Measurements from ENCODE around the gene CDH4. TPM values are rescaled to one million over a fixed set of nuclear protein-coding genes. Genes with fewer than 3 reads are reported as not detected.

The CDH4 gene
- total RNA-seq, 1 donor from 2014 or later = not detected

DNA sequence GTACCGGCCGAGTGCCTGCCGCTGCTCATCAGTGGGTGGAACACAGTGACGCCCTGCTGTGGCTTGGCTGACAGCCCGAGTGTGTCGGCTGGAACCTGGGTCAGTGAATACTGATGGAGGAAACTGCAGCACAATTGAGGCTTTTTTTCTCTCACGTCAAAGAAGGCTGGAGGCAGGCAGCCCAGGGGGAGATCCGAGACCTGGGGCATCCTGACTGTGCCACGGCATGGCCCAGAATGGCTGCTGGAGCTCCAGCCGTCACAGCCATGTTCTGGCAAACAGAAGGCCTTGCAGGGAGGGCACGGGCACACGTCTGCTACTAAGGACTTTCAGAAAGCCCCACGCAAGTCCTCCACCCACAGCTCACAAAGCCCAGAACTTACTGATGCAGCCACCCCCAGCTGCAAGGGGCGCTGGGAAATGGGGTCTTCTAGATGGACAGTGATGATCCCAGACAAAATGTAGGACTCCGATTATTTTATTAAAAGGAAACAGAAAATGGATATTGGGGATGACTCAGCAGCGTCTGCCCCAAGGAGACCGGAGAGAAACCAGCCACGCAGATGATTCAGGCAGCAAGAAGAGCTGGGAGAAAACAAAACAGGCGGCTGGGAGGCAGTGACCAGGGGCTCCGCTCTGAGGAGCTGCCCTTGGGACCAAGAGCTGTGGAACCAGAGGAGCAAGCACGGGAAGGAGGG is 673.6 kb downstream of the CDH4 start:
- Histone ChIP-seq H3K27me3 (no peaks in the 10 kb centered on the region), H3K9me3 (no peaks in the 10 kb centered on the region), H3K36me3 (no peaks in the 10 kb centered on the region), H3K4me1 (no peaks in the 10 kb centered on the region), H3K4me3 (no peak overlapping the region), H3K27ac (no peak overlapping the region)
- no peak for DNase-seq (ENCODE audit: low spot score in 2 of 2)
- TF ChIP-seq, protein P1, sequence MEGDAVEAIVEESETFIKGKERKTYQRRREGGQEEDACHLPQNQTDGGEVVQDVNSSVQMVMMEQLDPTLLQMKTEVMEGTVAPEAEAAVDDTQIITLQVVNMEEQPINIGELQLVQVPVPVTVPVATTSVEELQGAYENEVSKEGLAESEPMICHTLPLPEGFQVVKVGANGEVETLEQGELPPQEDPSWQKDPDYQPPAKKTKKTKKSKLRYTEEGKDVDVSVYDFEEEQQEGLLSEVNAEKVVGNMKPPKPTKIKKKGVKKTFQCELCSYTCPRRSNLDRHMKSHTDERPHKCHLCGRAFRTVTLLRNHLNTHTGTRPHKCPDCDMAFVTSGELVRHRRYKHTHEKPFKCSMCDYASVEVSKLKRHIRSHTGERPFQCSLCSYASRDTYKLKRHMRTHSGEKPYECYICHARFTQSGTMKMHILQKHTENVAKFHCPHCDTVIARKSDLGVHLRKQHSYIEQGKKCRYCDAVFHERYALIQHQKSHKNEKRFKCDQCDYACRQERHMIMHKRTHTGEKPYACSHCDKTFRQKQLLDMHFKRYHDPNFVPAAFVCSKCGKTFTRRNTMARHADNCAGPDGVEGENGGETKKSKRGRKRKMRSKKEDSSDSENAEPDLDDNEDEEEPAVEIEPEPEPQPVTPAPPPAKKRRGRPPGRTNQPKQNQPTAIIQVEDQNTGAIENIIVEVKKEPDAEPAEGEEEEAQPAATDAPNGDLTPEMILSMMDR (IDR thresholded peaks at IDR 0.05) = no peak
- intact Hi-C loops (cut with DNase I) = no loop called here

DNA sequence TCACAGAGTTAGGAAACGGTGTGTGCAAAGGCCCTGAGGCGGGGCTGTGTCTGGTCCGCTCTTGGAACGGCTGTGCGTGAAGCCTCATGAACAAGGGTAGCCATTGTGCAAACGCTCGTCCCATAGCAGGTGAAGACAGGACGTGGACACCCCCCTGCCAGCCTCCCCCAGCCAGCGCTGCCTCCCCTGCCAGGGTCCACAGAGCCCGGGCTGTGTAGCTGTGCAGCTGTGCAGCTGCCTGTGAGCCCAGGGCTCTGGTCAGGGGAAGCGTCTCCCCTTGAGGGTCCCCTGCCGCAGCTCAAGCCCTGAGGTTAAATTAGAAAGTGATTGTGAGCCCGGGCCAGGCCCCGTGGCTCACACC is 674.2 kb downstream of the CDH4 start:
- TF ChIP-seq, protein P1 (IDR thresholded peaks at IDR 0.05) = no peak
- no peaks in the 10 kb centered on the region for H3K27me3 ChIP-seq
- no peak for DNase-seq (ENCODE audit: low spot score in 2 of 2)
- H3K4me1 ChIP-seq = no peaks in the 10 kb centered on the region
- H3K36me3 ChIP-seq = no peaks in the 10 kb centered on the region
- intact Hi-C loops (cut with DNase I) = no loop called here
- H3K27ac ChIP-seq = no peak overlapping the region
- H3K9me3 ChIP-seq = no peaks in the 10 kb centered on the region
- H3K4me3 ChIP-seq = no peak overlapping the region

DNA sequence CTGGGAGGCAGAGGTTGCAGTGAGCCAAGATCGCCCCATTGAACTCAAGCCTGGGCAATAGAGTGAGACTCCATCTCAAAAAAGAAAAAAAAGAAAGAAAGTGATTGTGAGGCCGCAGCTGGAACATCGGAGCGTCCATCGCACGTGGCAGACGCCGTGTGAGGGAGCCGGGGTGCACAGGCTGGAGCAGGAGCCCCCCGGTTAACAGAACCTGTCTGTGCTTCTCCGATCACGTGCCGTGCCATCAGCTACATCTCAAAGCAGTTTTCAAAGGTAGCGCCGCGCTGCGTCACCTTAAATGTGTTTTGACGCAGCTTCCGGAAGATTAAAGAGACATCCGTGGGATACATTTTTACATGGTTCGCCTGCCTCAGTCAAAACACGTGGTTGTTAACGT is 674.7 kb downstream of the CDH4 start:
- TF ChIP-seq, protein P1 (IDR thresholded peaks at IDR 0.05) = no peak
- H3K4me1 ChIP-seq = no peaks in the 10 kb centered on the region
- no peaks in the 10 kb centered on the region for H3K36me3 ChIP-seq
- DNase-seq (ENCODE audit: low spot score in 2 of 2) = no peak
- H3K9me3 ChIP-seq = no peaks in the 10 kb centered on the region
- no peaks in the 10 kb centered on the region for H3K27me3 ChIP-seq
- H3K27ac ChIP-seq = no peak overlapping the region
- intact Hi-C loops (cut with DNase I) = no loop called here
- no peak overlapping the region for H3K4me3 ChIP-seq

DNA sequence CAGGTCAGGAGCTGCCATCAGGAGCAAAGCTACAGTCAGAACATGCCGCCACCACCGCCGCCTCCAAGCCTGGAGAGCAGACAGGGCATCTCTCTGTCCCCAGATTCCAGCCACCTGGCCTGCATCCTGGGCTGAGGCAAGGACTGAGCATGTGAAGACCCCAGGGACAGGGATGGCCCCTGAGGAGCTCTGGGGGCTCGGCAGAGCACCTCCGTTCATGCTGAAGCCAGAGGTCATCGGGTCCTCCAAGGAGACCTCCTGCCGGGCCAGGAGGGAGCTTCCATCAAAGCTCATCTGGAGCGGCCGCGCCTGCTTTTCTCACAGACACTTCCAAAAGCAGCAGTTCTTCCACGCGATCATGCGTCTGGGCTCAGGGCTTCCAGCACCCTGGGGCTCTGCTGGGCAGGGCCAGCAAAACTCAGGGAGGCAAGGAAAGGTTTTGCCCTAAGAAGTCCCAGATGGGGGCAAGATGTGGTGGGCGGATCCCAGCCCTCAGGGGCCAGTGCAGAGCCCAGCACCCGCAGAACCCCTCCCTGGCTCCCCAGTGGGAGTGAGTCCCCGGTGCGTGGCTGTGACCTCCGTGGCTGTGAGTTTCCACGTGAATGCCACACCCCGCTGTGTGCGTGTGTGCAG is 675.2 kb downstream of the CDH4 start:
- Histone ChIP-seq H3K27me3 (no peaks in the 10 kb centered on the region), H3K36me3 (no peaks in the 10 kb centered on the region), H3K27ac (no peak overlapping the region), H3K9me3 (no peaks in the 10 kb centered on the region), H3K4me1 (no peaks in the 10 kb centered on the region), H3K4me3 (no peak overlapping the region)
- TF ChIP-seq, protein P1 (IDR thresholded peaks at IDR 0.05) = no peak
- intact Hi-C loops (cut with DNase I) = no loop called here
- no peak for DNase-seq (ENCODE audit: low spot score in 2 of 2)

DNA sequence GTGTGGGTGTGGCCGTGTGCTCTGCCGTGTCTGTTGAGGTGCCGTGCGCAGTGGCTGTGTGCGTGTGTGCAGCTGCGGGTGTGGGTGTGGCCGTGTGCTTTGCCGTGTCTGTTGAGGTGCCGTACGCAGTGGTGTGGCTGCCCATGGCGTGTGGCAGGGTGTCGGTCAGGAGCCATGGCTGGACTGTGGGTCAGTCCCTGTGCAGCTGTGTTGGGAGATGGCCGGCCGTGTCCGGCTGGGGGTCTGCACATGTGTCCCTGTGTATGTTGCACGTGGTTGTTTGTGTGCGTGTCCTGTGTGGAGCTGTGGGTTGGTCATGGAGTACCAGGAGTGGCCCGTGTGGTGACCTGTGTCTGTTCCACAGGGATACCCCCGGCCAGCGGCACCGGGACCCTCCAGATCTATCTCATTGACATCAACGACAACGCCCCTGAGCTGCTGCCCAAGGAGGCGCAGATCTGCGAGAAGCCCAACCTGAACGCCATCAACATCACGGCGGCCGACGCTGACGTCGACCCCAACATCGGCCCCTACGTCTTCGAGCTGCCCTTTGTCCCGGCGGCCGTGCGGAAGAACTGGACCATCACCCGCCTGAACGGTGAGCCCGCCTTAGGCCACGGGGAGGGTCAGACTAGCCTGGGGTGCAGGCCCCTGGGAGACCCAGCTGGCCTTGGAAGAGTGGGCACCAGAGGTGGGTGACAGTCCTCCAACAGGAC is 675.9 kb downstream of the CDH4 start:
- Histone ChIP-seq H3K9me3 (no peaks in the 10 kb centered on the region), H3K4me3 (no peak overlapping the region), H3K27ac (no peak overlapping the region), H3K4me1 (no peaks in the 10 kb centered on the region), H3K27me3 (no peaks in the 10 kb centered on the region), H3K36me3 (no peaks in the 10 kb centered on the region)
- intact Hi-C loops (cut with DNase I) = no loop called here
- TF ChIP-seq, protein P1 (IDR thresholded peaks at IDR 0.05) = no peak
- DNase-seq (ENCODE audit: low spot score in 2 of 2) = no peak
